K562 (cell line): ENCODE data around the gene TP73. TPM values are rescaled to one million over a fixed set of nuclear protein-coding genes. Genes with fewer than 3 reads are reported as not detected.

Source experiments
- ATAC-seq: fragments of 200-7000 bp; cut with Tn5 transposase; 3 replicates; pipeline ENCODE4 v1.9.1; 2020; ENCODE audit warnings: moderate library complexity
- BruUV-seq: library from RNA; stranded (reverse); fragments of 400-500 nt; replicated peaks from 2 replicates; lab custom pipeline; 2021; lab: Mats Ljungman, UMichigan
- CTCF ChIA-PET: fragments of 300-600 bp; formaldehyde crosslinking; extraction: SDS; loops from one replicate; lab custom pipeline; 2021; ENCODE audit warnings: low intra/inter-chr PET ratio; lab: Yijun Ruan, JAX
- POLR2A ChIA-PET: fragments of 300-600, 350-650 bp; sonication (Branson Sonifier 250); formaldehyde crosslinking; extraction: SDS; loops from one replicate; lab custom pipeline; 2021; ENCODE audit warnings: antibody characterized with exemption, inconsistent platforms; lab: Yijun Ruan, JAX
- DNase-seq, 4 experiments: peaks; one replicate each; pipeline versions ENCODE4 v3.0.0 to v3.0.0-alpha.2; 2011 to 2018; ENCODE audit warnings: low spot score in 3 of 4, mixed read lengths in 3 of 4; ENCODE audit errors: extremely low read depth in 1 of 4
- FAIRE-seq: peaks from 2 replicates; lab custom pipeline; 2011; peaks lifted over from hg19 to GRCh38; lab: Jason Lieb, UNC
- H2AFZ ChIP-seq: 2 replicates; pipeline ENCODE4 v1.6.0; 2011; ENCODE audit warnings: low read depth, low read length, control low read depth, inconsistent platforms
- H3K27ac ChIP-seq: fragments of 200-600 bp; 3 replicates; pipeline ENCODE4 v1.8.0; 2011; ENCODE audit warnings: low read depth, mild to moderate bottlenecking, control low read depth, inconsistent platforms, low read length, moderate library complexity, mixed read lengths; ENCODE audit errors: extremely low read depth
- H3K27me3 ChIP-seq, 2 experiments: fragments of 300-600 bp in 1 of 2; 2 replicates in 1 of 2; 3 replicates in 1 of 2; pipeline versions ENCODE4 v1.6.0 to v1.8.0; 2011; ENCODE audit warnings: inconsistent platforms in 2 of 2, low read length in 2 of 2, mild to moderate bottlenecking in 1 of 2, mixed read lengths in 1 of 2, moderate library complexity in 1 of 2; ENCODE audit not compliant: control insufficient read depth in 2 of 2, insufficient read depth in 2 of 2
- H3K36me3 ChIP-seq: fragments of 300-600 bp; 3 replicates; pipeline ENCODE4 v1.8.0; 2011; ENCODE audit warnings: mild to moderate bottlenecking, low read length, inconsistent platforms; ENCODE audit not compliant: control insufficient read depth, insufficient read depth
- H3K4me1 ChIP-seq, 2 experiments: fragments of 200-600 bp in 1 of 2; replicated peaks in 1 of 2; 2 replicates in 1 of 2; 3 replicates in 1 of 2; pipeline versions ENCODE4 v1.5.1 to v1.8.0; 2011; ENCODE audit warnings: inconsistent platforms in 2 of 2, low read length in 2 of 2, mild to moderate bottlenecking in 1 of 2, mixed read lengths in 1 of 2, moderate library complexity in 1 of 2; ENCODE audit not compliant: control insufficient read depth in 2 of 2, insufficient read depth in 2 of 2
- H3K4me2 ChIP-seq: 2 replicates; pipeline ENCODE4 v1.6.1; 2011; ENCODE audit warnings: low read length, control low read depth, inconsistent platforms, mixed read lengths; ENCODE audit not compliant: insufficient read depth
- H3K4me3 ChIP-seq: fragments of 200-600 bp; sonication (generic), shearing (Covaris generic); 2 replicates; pipeline ENCODE4 v1.5.1; 2016; ENCODE audit warnings: control low read depth, inconsistent platforms
- H3K79me2 ChIP-seq: fragments of 200-600 bp; 3 replicates; pipeline ENCODE4 v1.8.0; 2011; ENCODE audit warnings: low read length, inconsistent platforms; ENCODE audit not compliant: control insufficient read depth, insufficient read depth
- H3K9ac ChIP-seq, 2 experiments: 2 replicates each; pipeline versions ENCODE4 v1.6.0 to v1.6.1; 2011; ENCODE audit warnings: low read depth in 2 of 2, low read length in 2 of 2, control low read depth in 1 of 2, inconsistent platforms in 1 of 2, mild to moderate bottlenecking in 1 of 2, mixed read lengths in 1 of 2; ENCODE audit not compliant: insufficient read depth in 1 of 2
- H3K9me1 ChIP-seq: one replicate; pipeline ENCODE4 v1.6.0; 2011; ENCODE audit warnings: inconsistent platforms, mild to moderate bottlenecking, low read length, moderate library complexity; ENCODE audit not compliant: control insufficient read depth, insufficient read depth
- H3K9me3 ChIP-seq: replicated peaks from 2 replicates; pipeline ENCODE4 v1.5.1; 2011; ENCODE audit warnings: low read depth, low read length, inconsistent platforms; ENCODE audit not compliant: control insufficient read depth, insufficient read depth
- H4K20me1 ChIP-seq: replicated peaks from 2 replicates; pipeline ENCODE4 v1.6.1; 2011; ENCODE audit warnings: low read length, inconsistent platforms, mixed read lengths; ENCODE audit not compliant: control insufficient read depth, insufficient read depth
- ARNT ChIP-seq, 2 experiments: fragments of 450-650 bp; IDR thresholded peaks; 2 replicates each; pipeline ENCODE4 v1.6.1; 2016; ENCODE audit warnings: mild to moderate bottlenecking in 1 of 2
- DMBX1 ChIP-seq: fragments of 250-450 bp; sonication (Bioruptor Pico); IDR thresholded peaks from 2 replicates; pipeline ENCODE4 v1.8.0; 2022; ENCODE audit warnings: inconsistent platforms, mild to moderate bottlenecking, moderate library complexity, borderline replicate concordance
- ESRRA ChIP-seq: fragments of 450-650 bp; IDR thresholded peaks from 2 replicates; pipeline ENCODE4 v1.6.1; 2014; ENCODE audit warnings: low read depth, mild to moderate bottlenecking, moderate library complexity, borderline replicate concordance
- EZH2 ChIP-seq: IDR thresholded peaks from 2 replicates; pipeline ENCODE4 v1.6.1; 2012; ENCODE audit warnings: low read depth, mild to moderate bottlenecking, inconsistent platforms, low read length, borderline replicate concordance
- RBFOX2 ChIP-seq: fragments of 200-400 bp; formaldehyde crosslinking; IDR thresholded peaks from 2 replicates; pipeline ENCODE4 v1.6.1; 2017; ENCODE audit warnings: low read depth, mild to moderate bottlenecking, low read length, moderate library complexity
- SMARCC2 ChIP-seq: fragments of 450-650 bp; IDR thresholded peaks from 2 replicates; pipeline ENCODE4 v1.6.1; 2017; ENCODE audit warnings: antibody characterized with exemption, moderate library complexity, mild to moderate bottlenecking, low read depth
- ZBED1 ChIP-seq: IDR thresholded peaks from 2 replicates; pipeline ENCODE4 v1.6.1; 2014
- ZBTB33 ChIP-seq: sonication (generic); formaldehyde crosslinking; IDR thresholded peaks from 2 replicates; pipeline ENCODE4 v1.8.1; 2023; ENCODE audit warnings: mild to moderate bottlenecking, missing genetic modification reagents
- ZNF830 ChIP-seq: fragments of 250-450 bp; sonication (Bioruptor Pico); IDR thresholded peaks from 2 replicates; pipeline ENCODE4 v1.5.0; 2021; ENCODE audit warnings: mild to moderate bottlenecking
- WGBS: fragments of 100-300 bp; shearing (Covaris generic); methylation state at CpG from one replicate; pipeline ENCODE4 v1.1.6; 2016; ENCODE audit warnings: low coverage, mixed read lengths; ENCODE audit not compliant: insufficient coverage; ENCODE audit errors: missing lambda C conversion rate; 5-methylcytosine and 5-hydroxymethylcytosine counted together
- in situ Hi-C: fragments of 300-500 bp; cut with MboI; formaldehyde crosslinking; loops from 4 replicates; pipeline ENCODE4 v1.15.0; 2018; ENCODE audit warnings: inconsistent platforms, mixed read lengths
- intact Hi-C: fragments of 100-400 bp; cut with micrococcal nuclease; formaldehyde crosslinking; loops from 2 replicates; pipeline ENCODE4 v1.14.2; 2022
- polyA plus RNA-seq, 8 experiments: library from polyadenylated mRNA; depleted of rRNA in 4 of 8; stranded (reverse) in 5 of 8; unstranded in 3 of 8; fragments of >200 nt; fragmentation: Nextera tagmentation in 2 of 8; fragmentation: Illumina TruSeq in 1 of 8; extraction: Ambion mirVana in 2 of 8; extraction: Trizol in 1 of 8; gene quantifications; 2 replicates each; pipeline versions ENCODE4 v1.2.1 to v1.2.3, GENCODE V29; 2011 to 2014; ENCODE audit warnings: inconsistent platforms in 1 of 8, missing spikeins in 1 of 8
- total RNA-seq, 7 experiments: library from RNA; depleted of rRNA in 6 of 7; stranded (reverse); fragments of >200 nt in 6 of 7; fragmentation: Illumina TruSeq in 2 of 7; extraction: Trizol in 2 of 7; gene quantifications; 2 replicates each; pipeline versions ENCODE4 v1.2.1 to v1.2.3, GENCODE V29; 2011 to 2021; ENCODE audit warnings: low replicate concordance in 1 of 7
- TF ChIP-seq, protein P1 (sequence below): fragments of 250-450 bp; sonication (Bioruptor Pico); IDR thresholded peaks from 2 replicates; pipeline ENCODE4 v1.4.0; 2020; ENCODE audit warnings: mild to moderate bottlenecking, moderate library complexity, borderline replicate concordance
- TF ChIP-seq, protein P2 (sequence below): fragments of 450-650 bp; IDR thresholded peaks from 2 replicates; pipeline ENCODE4 v1.6.1; 2016; ENCODE audit warnings: low read depth, mild to moderate bottlenecking, moderate library complexity
- TF ChIP-seq, protein P3 (sequence below): fragments of 450-650 bp; IDR thresholded peaks from 2 replicates; pipeline ENCODE4 v1.6.1; 2016; ENCODE audit warnings: mild to moderate bottlenecking

TP73 gene
- total and polyA plus RNA-seq, 9 of the 15 experiments (the other 6 are each of a cell fraction or from before 2014, with no cell fraction given) = 0.07 to 1.6 (median 0.40) TPM; not detected in 2

GRCh38 chr1:3744646-3745045 lies 92.3 kb downstream of the TP73 start:
- peaks cover 29% of the 10 kb centered on the region for H3K79me2 ChIP-seq
- CTCF ChIA-PET = no interaction called here
- TF ChIP-seq EZH2 = no peak
- no peak for TF ChIP-seq SMARCC2
- TF ChIP-seq ARNT (IDR thresholded peaks at IDR 0.05) = no peak
- TF ChIP-seq RBFOX2 = 0 out of 2 replicates have a peak, but pooled peaks have one; percentile 29
- TF ChIP-seq, protein P1, sequence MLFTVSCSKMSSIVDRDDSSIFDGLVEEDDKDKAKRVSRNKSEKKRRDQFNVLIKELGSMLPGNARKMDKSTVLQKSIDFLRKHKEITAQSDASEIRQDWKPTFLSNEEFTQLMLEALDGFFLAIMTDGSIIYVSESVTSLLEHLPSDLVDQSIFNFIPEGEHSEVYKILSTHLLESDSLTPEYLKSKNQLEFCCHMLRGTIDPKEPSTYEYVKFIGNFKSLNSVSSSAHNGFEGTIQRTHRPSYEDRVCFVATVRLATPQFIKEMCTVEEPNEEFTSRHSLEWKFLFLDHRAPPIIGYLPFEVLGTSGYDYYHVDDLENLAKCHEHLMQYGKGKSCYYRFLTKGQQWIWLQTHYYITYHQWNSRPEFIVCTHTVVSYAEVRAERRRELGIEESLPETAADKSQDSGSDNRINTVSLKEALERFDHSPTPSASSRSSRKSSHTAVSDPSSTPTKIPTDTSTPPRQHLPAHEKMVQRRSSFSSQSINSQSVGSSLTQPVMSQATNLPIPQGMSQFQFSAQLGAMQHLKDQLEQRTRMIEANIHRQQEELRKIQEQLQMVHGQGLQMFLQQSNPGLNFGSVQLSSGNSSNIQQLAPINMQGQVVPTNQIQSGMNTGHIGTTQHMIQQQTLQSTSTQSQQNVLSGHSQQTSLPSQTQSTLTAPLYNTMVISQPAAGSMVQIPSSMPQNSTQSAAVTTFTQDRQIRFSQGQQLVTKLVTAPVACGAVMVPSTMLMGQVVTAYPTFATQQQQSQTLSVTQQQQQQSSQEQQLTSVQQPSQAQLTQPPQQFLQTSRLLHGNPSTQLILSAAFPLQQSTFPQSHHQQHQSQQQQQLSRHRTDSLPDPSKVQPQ (CRISPR knock-in tag) = no peak
- TF ChIP-seq, protein P2, sequence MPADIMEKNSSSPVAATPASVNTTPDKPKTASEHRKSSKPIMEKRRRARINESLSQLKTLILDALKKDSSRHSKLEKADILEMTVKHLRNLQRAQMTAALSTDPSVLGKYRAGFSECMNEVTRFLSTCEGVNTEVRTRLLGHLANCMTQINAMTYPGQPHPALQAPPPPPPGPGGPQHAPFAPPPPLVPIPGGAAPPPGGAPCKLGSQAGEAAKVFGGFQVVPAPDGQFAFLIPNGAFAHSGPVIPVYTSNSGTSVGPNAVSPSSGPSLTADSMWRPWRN = no peak
- TF ChIP-seq DMBX1 (CRISPR knock-in tag) = no peak
- TF ChIP-seq, protein P3, sequence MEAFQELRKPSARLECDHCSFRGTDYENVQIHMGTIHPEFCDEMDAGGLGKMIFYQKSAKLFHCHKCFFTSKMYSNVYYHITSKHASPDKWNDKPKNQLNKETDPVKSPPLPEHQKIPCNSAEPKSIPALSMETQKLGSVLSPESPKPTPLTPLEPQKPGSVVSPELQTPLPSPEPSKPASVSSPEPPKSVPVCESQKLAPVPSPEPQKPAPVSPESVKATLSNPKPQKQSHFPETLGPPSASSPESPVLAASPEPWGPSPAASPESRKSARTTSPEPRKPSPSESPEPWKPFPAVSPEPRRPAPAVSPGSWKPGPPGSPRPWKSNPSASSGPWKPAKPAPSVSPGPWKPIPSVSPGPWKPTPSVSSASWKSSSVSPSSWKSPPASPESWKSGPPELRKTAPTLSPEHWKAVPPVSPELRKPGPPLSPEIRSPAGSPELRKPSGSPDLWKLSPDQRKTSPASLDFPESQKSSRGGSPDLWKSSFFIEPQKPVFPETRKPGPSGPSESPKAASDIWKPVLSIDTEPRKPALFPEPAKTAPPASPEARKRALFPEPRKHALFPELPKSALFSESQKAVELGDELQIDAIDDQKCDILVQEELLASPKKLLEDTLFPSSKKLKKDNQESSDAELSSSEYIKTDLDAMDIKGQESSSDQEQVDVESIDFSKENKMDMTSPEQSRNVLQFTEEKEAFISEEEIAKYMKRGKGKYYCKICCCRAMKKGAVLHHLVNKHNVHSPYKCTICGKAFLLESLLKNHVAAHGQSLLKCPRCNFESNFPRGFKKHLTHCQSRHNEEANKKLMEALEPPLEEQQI = no peak
- no peak for TF ChIP-seq ZNF830 (CRISPR knock-in tag)
- no peak for TF ChIP-seq ESRRA
- no peak for TF ChIP-seq ZBED1
- TF ChIP-seq ZBTB33 (CRISPR knock-in tag) = peak; percentile 84

More at GRCh38 chr1:3744646-3745045, 92.3 kb downstream of the TP73 start:
- Histone ChIP-seq H3K9me3 (no peaks in the 10 kb centered on the region), H3K9ac (peak overlapping the region in 1 of 2 experiments; percentile 95; a peak in 2 of 4 replicates), H2AFZ (no peak overlapping the region), H3K27ac (no peak overlapping the region), H3K4me2 (0 out of 2 replicates have a peak overlapping the region, but pooled peaks have one; percentile 87), H3K36me3 (peaks cover 55% of the 10 kb centered on the region; the same call in 2 of the 3 replicates), H3K4me1 (peaks cover 24 to 64% of the 10 kb centered on the region in 2 experiments), H3K27me3 (no peaks in the 10 kb centered on the region), H3K9me1 (peaks cover 9% of the 10 kb centered on the region), H4K20me1 (peaks cover 17% of the 10 kb centered on the region; the same call in 1 of the 2 replicates), H3K4me3 (no peak overlapping the region)
- no peak for ATAC-seq
- intact Hi-C loops (no loop called here), in situ Hi-C loops (no loop called here)
- DNase-seq = no peak
- 84% methylated on average over 10 of the region's 10 CpGs for WGBS
- no TSS peak for BruUV-seq
- POLR2A ChIA-PET = interaction anchor here (0.6 to 1.5 kb wide), 6 partner anchors 17 to 316 kb away, joined by 3 to 4 read pairs (median 3); no protein-coding TSS in a partner anchor
- no peak for FAIRE-seq
